HCT116 (cell line): ENCODE results near the gene LRRC56.

Experiments used
- CTCF ChIP-seq, 3 experiments: fragments of 200-600 bp in 1 of 3; sonication (generic) in 1 of 3; IDR thresholded peaks in 2 of 3; conservative IDR thresholded peaks in 1 of 3; 2 replicates each; pipeline ENCODE4 v1.5.1; 2012 to 2017; ENCODE audit warnings: low read depth in 2 of 3, low read length in 2 of 3, antibody characterized with exemption in 1 of 3, borderline replicate concordance in 1 of 3, control low read depth in 1 of 3, mild to moderate bottlenecking in 1 of 3, mixed read lengths in 1 of 3, mixed run types in 1 of 3, moderate library complexity in 1 of 3; ENCODE audit not compliant: insufficient read depth in 1 of 3
- EGR1 ChIP-seq: IDR thresholded peaks from 2 replicates; pipeline ENCODE4 v1.6.1; 2012; ENCODE audit warnings: low read depth
- EZH2 ChIP-seq: fragments of 200-600 bp; sonication (generic); IDR thresholded peaks from 2 replicates; pipeline ENCODE4 v1.6.1; 2017; ENCODE audit warnings: antibody characterized with exemption, mixed run types
- POLR2A ChIP-seq: IDR thresholded peaks from 2 replicates; pipeline ENCODE4 v1.7.0; 2011; ENCODE audit warnings: borderline replicate concordance; ENCODE audit not compliant: insufficient read depth, insufficient read length; ENCODE audit errors: extremely low read depth
- POLR2AphosphoS5 ChIP-seq: IDR thresholded peaks from 2 replicates; pipeline ENCODE4 v1.6.1; 2011; ENCODE audit warnings: mild to moderate bottlenecking, low read depth, low read length, moderate library complexity
- RAD21 ChIP-seq: IDR thresholded peaks from 2 replicates; pipeline ENCODE4 v1.6.1; 2012; ENCODE audit warnings: low read depth, mild to moderate bottlenecking
- REST ChIP-seq: IDR thresholded peaks from 2 replicates; pipeline ENCODE4 v1.6.1; 2012; ENCODE audit warnings: low read depth
- SIN3A ChIP-seq: IDR thresholded peaks from 2 replicates; pipeline ENCODE4 v1.6.1; 2012; ENCODE audit warnings: low read depth
- SP1 ChIP-seq: IDR thresholded peaks from 2 replicates; pipeline ENCODE4 v1.6.1; 2012; ENCODE audit warnings: low read depth
- ZBTB33 ChIP-seq: IDR thresholded peaks from 2 replicates; pipeline ENCODE4 v1.6.1; 2011; ENCODE audit warnings: mild to moderate bottlenecking, low read length, moderate library complexity; ENCODE audit not compliant: insufficient replicate concordance; ENCODE audit errors: extremely low read depth

- TF ChIP-seq CTCF (IDR thresholded peaks at IDR 0.05 in 2 of 3, conservative IDR thresholded peaks at IDR 0.05 in 1 of 3; ENCODE audit: borderline replicate concordance in 1 of 3, insufficient read depth in 1 of 3, low read depth in 2 of 3, low read length in 2 of 3) (no peak), ZBTB33 (no peak), EZH2 (no peak), POLR2A (no peak), RAD21 (no peak), REST (no peak), EGR1 (no peak), SIN3A (no peak), SP1 (no peak), POLR2AphosphoS5 (no peak)
These were observed 499 bp downstream of the LRRC56 start for GRCh38 chr11:537622-538430.
